Pancreas (tissue), 10 donors: ENCODE data around the gene PCBP2. TPM values are rescaled to one million over a fixed set of nuclear protein-coding genes. Genes with fewer than 3 reads are reported as not detected.

ENCODE experiments used
- ATAC-seq, 4 donors: fragments of 200-7000 bp; cut with Tn5 transposase; one replicate each; pipeline versions ENCODE4 v1.8.0 to v1.9.1; 2020; ENCODE audit warnings: mild to moderate bottlenecking in 4 of 4, moderate library complexity in 4 of 4
- DNase-seq, 6 donors: peaks; one replicate each; pipeline ENCODE4 v3.0.0-alpha.2; 2020
- FAIRE-seq: peaks from 2 replicates; lab custom pipeline; 2012; peaks lifted over from hg19 to GRCh38; lab: Jason Lieb, UNC
- H3K27ac ChIP-seq, 4 donors: fragments of 200-600 bp; sonication (generic); 1 replicate in 3 of 4; 2 replicates in 1 of 4; pipeline versions ENCODE4 v1.5.0 to v1.8.0; 2020
- H3K27me3 ChIP-seq, 4 donors: fragments of 200-600 bp; one replicate each; pipeline ENCODE4 v1.8.0; 2021
- H3K36me3 ChIP-seq, 3 donors: fragments of 200-600 bp; sonication (generic) in 1 of 3; one replicate each; pipeline versions ENCODE4 v1.5.0 to v1.8.0; 2020 to 2021
- H3K4me1 ChIP-seq, 3 donors: fragments of 200-600 bp; one replicate each; pipeline ENCODE4 v1.8.0; 2021
- H3K4me3 ChIP-seq, 4 donors: fragments of 200-600 bp; sonication (generic) in 2 of 4; one replicate each; pipeline versions ENCODE4 v1.5.0 to v1.8.0; 2020 to 2021
- H3K9me3 ChIP-seq, 4 donors: fragments of 200-600 bp; one replicate each; pipeline ENCODE4 v1.8.0; 2021
- CTCF ChIP-seq, 4 donors: fragments of 200-600 bp; sonication (generic) in 3 of 4; IDR thresholded peaks; one replicate each; pipeline versions ENCODE4 v1.5.0 to v1.8.0; 2021; ENCODE audit warnings: antibody characterized with exemption in 4 of 4
- WGBS, 2 donors: extraction: QIAGEN DNeasy Blood & Tissue Kit; methylation state at CpG; one replicate each; pipeline ENCODE4 v1.1.7; 2013; 5-methylcytosine and 5-hydroxymethylcytosine counted together
- intact Hi-C, 3 donors: fragments of 100-400 bp; cut with DNase I; formaldehyde crosslinking; loops; one replicate each; pipeline versions ENCODE4 v1.11.1 to v1.14.2; 2022
- polyA plus RNA-seq, 2 donors: library from polyadenylated mRNA; stranded (reverse); fragments of 200-250 nt; gene quantifications; one replicate each; pipeline ENCODE4 v1.2.3, GENCODE V29; 2013
- total RNA-seq, 6 donors: library from RNA; stranded (reverse); fragmentation: NEBNext Ultra II Directional in 4 of 6; extraction: Animal tissue kit (Norgen Biotek cat#: 25700) in 4 of 6; gene quantifications; one replicate each; pipeline versions ENCODE4 v1.2.1 to v1.2.4, GENCODE V29; 2021 to 2023
- donor health status: healthy with polysubstance abuse.
- donor health status: DM: no; HTN: no; CAD: no; lungs with moderate emphysema.
- donor health status: DM: no; HTN: no; CAD: no.
- donor health status: control.
- donor health status: control.
- donor health status: Bipolar disorder and iron deficiency.
- donor health status: DM: yes; HTN: yes; CAD: no.
- donor health status: DM: no; HTN: no; CAD: no.
- donor health status: DM: no; HTN: no; CAD: no.
- donor health status: DM: yes; HTN: yes; CAD: no.

The PCBP2 gene
- total and polyA plus RNA-seq, 8 donors, result 266 to 608 (median 467) TPM

DNA sequence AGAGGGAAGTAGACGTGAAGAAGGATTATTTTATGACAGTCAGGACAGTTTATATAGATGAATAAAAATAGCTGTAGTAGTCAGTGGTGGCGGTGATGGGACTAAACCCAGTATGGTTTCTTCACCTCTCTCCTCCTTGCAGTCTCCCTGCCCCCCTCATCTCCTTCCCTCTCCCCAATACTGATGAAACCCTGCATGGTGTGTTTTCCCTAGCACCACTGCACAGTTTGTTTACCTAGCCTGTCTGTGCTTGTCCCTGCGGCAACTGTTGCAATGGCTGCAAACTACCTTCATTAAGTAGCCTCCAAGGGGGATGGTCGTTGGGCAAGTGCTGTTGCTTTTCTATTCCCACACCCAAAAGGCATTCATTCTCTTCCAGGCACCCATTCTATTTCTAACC lies 14.7 kb downstream of the PCBP2 start:
- 75 to 79% methylated on average over 4 of the region's 4 CpGs for WGBS, 2 donors
- intact Hi-C loops, result loop anchor here in 1 of 3 donors (10.0 kb wide), 1 partner anchor 442 kb away; no protein-coding TSS in a partner anchor
- H3K9me3 ChIP-seq, result no peaks in the 10 kb centered on the region
- DNase-seq, result no peak
- no peak for TF ChIP-seq CTCF (IDR thresholded peaks at IDR 0.05)
- no peaks in the 10 kb centered on the region for H3K27me3 ChIP-seq
- H3K4me3 ChIP-seq, result no peak overlapping the region
- ATAC-seq, result no peak
- no peak for FAIRE-seq
- no peak overlapping the region for H3K27ac ChIP-seq
- peaks cover 35 to 99% (median 69%) of the 10 kb centered on the region in 3 donors for H3K36me3 ChIP-seq
- no peaks in the 10 kb centered on the region for H3K4me1 ChIP-seq

GRCh38 chr12:53467082-53467481 lies 15.2 kb downstream of the PCBP2 start:
- TF ChIP-seq CTCF (IDR thresholded peaks at IDR 0.05), result no peak
- H3K4me1 ChIP-seq, result no peaks in the 10 kb centered on the region
- FAIRE-seq (no peak), DNase-seq (no peak), ATAC-seq (no peak)
- intact Hi-C loops, result loop anchor here in 1 of 3 donors (10.0 kb wide), 1 partner anchor 442 kb away; no protein-coding TSS in a partner anchor
- no peak overlapping the region for H3K4me3 ChIP-seq
- 63 to 71% methylated on average over 5 of the region's 5 CpGs for WGBS, 2 donors
- H3K36me3 ChIP-seq, result peaks cover 35 to 99% (median 71%) of the 10 kb centered on the region in 3 donors
- H3K9me3 ChIP-seq, result no peaks in the 10 kb centered on the region
- H3K27me3 ChIP-seq, result no peaks in the 10 kb centered on the region
- H3K27ac ChIP-seq, result no peak overlapping the region

GRCh38 chr12:53467880-53468279 lies 16.0 kb downstream of the PCBP2 start:
- intact Hi-C loops, result loop anchor here in 1 of 3 donors (10.0 kb wide), 1 partner anchor 443 kb away; no protein-coding TSS in a partner anchor
- no peaks in the 10 kb centered on the region for H3K4me1 ChIP-seq
- DNase-seq, result no peak
- H3K4me3 ChIP-seq, result no peak overlapping the region
- H3K9me3 ChIP-seq, result no peaks in the 10 kb centered on the region
- H3K27me3 ChIP-seq, result no peaks in the 10 kb centered on the region
- no peak overlapping the region for H3K27ac ChIP-seq
- WGBS, 2 donors, result 62 to 75% methylated on average over 2 of the region's 2 CpGs
- peaks cover 30 to 99% (median 67%) of the 10 kb centered on the region in 3 donors for H3K36me3 ChIP-seq
- FAIRE-seq, result no peak
- no peak for ATAC-seq
- TF ChIP-seq CTCF (IDR thresholded peaks at IDR 0.05), result no peak

DNA sequence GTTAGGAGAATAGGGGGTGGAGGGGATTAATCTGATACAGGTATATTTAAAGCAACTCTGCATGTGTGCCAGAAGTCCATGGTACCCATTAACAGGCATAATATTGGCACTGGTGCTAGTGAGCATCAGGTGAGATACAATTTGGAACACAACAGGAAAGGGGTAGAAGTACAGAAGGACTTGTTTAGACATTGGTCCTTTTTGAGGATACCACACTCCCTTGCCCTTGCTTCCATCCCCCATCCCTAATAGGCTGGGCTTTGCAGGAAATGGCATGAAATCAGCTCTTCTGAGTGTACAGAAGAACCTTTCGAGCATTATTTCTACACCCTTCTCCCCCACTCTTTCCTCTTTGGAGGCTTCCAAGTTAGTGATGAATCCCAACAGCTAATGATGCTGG lies 16.4 kb downstream of the PCBP2 start:
- no peak overlapping the region for H3K4me3 ChIP-seq
- WGBS, 2 donors, result 83 to 85% methylated on average over 1 of the region's 1 CpG
- ATAC-seq (no peak), DNase-seq (no peak), FAIRE-seq (no peak)
- intact Hi-C loops, result loop anchor here in 1 of 3 donors (10.0 kb wide), 1 partner anchor 443 kb away; no protein-coding TSS in a partner anchor
- H3K27ac ChIP-seq, result no peak overlapping the region
- H3K4me1 ChIP-seq, result peaks cover 0 to 2% (median 0%) of the 10 kb centered on the region in 3 donors
- H3K27me3 ChIP-seq, result no peaks in the 10 kb centered on the region
- peaks cover 30 to 99% (median 63%) of the 10 kb centered on the region in 3 donors for H3K36me3 ChIP-seq
- no peaks in the 10 kb centered on the region for H3K9me3 ChIP-seq
- no peak for TF ChIP-seq CTCF (IDR thresholded peaks at IDR 0.05)

DNA sequence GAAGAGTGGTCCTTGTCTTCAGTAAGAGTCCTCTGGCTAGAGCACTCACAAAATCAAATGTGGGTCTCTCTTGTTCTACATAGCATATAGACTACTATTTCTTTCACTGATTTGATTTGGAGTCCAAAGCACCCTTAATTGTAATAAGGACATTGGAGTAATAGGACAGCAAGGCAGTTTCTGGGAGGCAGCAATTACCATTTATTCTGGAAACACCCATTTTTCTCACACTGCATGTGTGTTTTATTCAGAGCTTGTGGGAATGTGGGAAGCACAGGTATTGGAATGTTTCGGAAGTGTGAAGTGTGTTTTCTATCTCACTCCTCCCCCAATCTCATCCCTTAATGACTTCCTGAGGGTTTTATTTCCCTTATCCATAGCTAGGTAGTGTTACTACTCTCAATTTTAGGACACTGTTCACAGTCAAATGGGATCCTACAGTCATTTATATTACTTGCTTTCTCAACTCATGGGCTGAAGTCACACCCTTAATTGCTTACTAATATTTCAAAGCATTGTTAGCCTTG lies 20.2 kb downstream of the PCBP2 start:
- FAIRE-seq (no peak), DNase-seq (no peak), ATAC-seq (no peak)
- Histone ChIP-seq H3K27ac (no peak overlapping the region), H3K4me3 (no peak overlapping the region), H3K4me1 (peaks cover 12 to 29% (median 16%) of the 10 kb centered on the region in 3 donors), H3K27me3 (no peaks in the 10 kb centered on the region), H3K36me3 (peaks cover 25 to 96% (median 51%) of the 10 kb centered on the region in 3 donors), H3K9me3 (no peaks in the 10 kb centered on the region)
- 81 to 88% methylated on average over 1 of the region's 1 CpG for WGBS, 2 donors
- no peak for TF ChIP-seq CTCF (IDR thresholded peaks at IDR 0.05)
- intact Hi-C loops, result no loop called here
